Activated naive CD8-positive, alpha-beta T cell treated with anti-CD3 and anti-CD28 coated beads, Interleukin-2, amount 50 U/mL, for 24 hours (primary cell): Measurements from ENCODE around the gene C22orf39.

Source experiments
- ATAC-seq: fragments of 150-1000 bp; cut with Tn5 transposase; one replicate; pipeline ENCODE4 v1.10.0; 2021
- DNase-seq: peaks from one replicate; pipeline ENCODE4 v3.0.0; 2021
- H3K27ac Mint-ChIP-seq: one replicate; pipeline ENCODE4 v1.8.0; 2021; ENCODE audit warnings: mild to moderate bottlenecking, mixed read lengths
- H3K27me3 Mint-ChIP-seq: one replicate; pipeline ENCODE4 v1.8.0; 2021; ENCODE audit warnings: mixed read lengths
- H3K36me3 Mint-ChIP-seq: one replicate; pipeline ENCODE4 v1.8.0; 2021; ENCODE audit warnings: low read depth, mixed read lengths
- H3K4me1 Mint-ChIP-seq: one replicate; pipeline ENCODE4 v1.8.0; 2021; ENCODE audit warnings: mixed read lengths
- H3K4me3 Mint-ChIP-seq: one replicate; pipeline ENCODE4 v1.8.0; 2021; ENCODE audit warnings: mild to moderate bottlenecking, moderate library complexity, mixed read lengths
- H3K9me3 Mint-ChIP-seq: one replicate; pipeline ENCODE4 v1.8.0; 2021; ENCODE audit warnings: mixed read lengths

C22orf39 gene

DNA sequence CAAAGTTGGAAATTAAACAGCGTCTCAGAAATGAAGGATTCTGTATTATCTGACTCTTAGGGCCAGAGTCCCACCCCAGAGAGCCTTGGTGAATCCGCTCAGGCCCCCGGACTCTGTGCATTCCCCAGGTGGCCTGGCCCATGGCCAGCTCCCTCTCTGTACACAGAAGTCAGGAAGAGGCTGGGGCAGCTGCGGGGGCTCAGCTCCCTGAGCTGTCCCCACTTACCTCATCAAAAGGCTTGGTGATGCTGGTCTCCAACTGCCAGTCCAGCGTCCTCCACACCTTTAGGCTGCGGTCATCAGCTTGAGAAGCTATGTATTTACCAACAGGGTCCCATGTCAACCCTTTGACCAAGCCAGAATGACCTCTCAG is 51.0 kb downstream of the C22orf39 start:
- no peaks in the 10 kb centered on the region for H3K27me3 Mint-ChIP-seq
- H3K27ac Mint-ChIP-seq: no peak overlapping the region
- no peak overlapping the region for H3K4me3 Mint-ChIP-seq
- DNase-seq (no peak), ATAC-seq (no peak)
- peaks cover 23% of the 10 kb centered on the region for H3K36me3 Mint-ChIP-seq
- no peaks in the 10 kb centered on the region for H3K9me3 Mint-ChIP-seq
- H3K4me1 Mint-ChIP-seq: no peaks in the 10 kb centered on the region

DNA sequence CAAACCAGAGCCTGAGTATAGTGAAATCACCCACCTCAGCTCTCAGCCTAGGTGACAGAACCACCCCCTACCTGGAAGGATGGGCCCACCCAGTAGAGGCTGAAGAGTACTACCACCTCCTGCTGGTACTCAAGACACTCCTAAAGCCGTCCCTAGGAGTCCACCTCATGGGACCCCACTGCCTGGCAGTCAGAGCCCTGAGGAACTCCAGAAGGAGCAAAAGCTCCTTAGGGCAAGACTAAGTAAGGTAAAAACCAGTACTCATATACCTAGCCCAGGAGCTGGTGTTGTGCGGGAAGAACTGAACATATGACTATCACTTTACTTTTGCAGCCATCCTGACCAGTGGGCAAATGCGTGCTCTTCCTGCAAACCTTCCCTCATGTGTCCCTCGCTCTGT is 52.2 kb downstream of the C22orf39 start:
- ATAC-seq (no peak), DNase-seq (no peak)
- Mint-ChIP-seq H3K4me1 (no peaks in the 10 kb centered on the region), H3K27ac (no peak overlapping the region), H3K27me3 (no peaks in the 10 kb centered on the region), H3K9me3 (no peaks in the 10 kb centered on the region), H3K36me3 (peaks cover 19% of the 10 kb centered on the region), H3K4me3 (no peak overlapping the region)

DNA sequence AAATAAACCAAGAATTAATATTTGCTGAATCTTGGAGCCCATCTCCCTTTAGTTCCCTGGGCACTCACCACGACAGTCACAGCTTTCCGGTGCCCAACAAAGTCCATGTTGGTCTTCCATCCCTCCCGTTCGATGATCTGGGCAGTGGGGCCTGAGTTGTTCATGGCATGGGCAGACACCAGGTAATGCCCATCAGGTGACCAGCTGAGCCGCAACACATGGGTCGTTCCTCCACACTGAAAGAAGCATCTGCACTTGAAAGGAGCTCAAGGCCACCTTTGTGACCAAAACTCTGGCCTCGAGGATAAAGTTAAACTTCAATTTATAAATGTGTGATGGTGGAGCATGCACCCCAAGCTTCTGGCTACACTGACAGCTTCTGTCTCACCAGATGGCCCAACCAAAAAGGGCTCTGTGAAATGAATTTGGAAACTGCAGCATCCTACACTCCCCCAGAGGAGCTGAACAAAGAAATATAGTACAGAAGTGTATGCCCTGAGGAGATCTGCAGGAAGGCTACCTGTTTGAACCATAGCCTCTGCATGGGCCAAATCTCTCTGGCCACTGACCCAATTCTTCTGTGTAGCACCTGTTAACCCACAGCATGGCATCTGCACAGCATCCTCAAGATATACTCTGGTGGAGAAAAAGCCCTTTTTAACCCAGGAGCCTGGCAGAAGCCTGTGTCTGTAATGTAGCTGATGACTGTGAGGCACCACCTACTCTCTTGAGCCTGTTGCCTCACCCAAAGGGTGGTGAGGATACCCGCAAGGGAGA is 53.0 kb downstream of the C22orf39 start:
- Mint-ChIP-seq H3K27me3 (no peaks in the 10 kb centered on the region), H3K36me3 (peaks cover 19% of the 10 kb centered on the region), H3K27ac (no peak overlapping the region)

DNA sequence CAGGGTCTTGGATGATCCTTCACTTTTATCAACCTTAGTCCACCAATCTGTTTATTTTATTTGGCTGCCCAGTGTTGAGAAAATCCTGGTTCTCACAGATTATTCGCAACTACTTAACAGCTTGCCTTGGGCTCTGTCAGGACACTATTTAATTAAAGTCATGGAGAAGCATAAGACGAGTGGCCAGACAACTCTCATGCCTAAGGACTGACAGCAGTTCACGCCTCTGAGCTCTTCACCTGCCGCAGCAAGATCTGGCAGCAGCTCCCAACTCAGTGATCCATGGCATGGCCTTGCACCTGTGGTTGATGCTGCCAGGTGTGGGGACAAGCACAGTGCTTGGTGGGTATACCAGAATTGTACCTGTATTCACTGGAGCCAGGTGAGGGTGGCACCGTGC is 53.8 kb downstream of the C22orf39 start:
- Mint-ChIP-seq H3K36me3 (peaks cover 19% of the 10 kb centered on the region), H3K4me3 (no peak overlapping the region), H3K9me3 (no peaks in the 10 kb centered on the region), H3K4me1 (no peaks in the 10 kb centered on the region), H3K27ac (no peak overlapping the region), H3K27me3 (no peaks in the 10 kb centered on the region)
- no peak for ATAC-seq
- DNase-seq: no peak

More for the DNA sequence above, 53.0 kb downstream of the C22orf39 start:
- H3K9me3 Mint-ChIP-seq: no peaks in the 10 kb centered on the region
- ATAC-seq (no peak), DNase-seq (no peak)
- no peak overlapping the region for H3K4me3 Mint-ChIP-seq
- H3K4me1 Mint-ChIP-seq: no peaks in the 10 kb centered on the region
